Measurements from ENCODE around the gene HPS5. TPM values are rescaled to one million over a fixed set of nuclear protein-coding genes. Genes with fewer than 3 reads are reported as not detected.
"Not testable (repeated sequence)": the region's sequence is repeated elsewhere in the genome, so short reads cannot be mapped to it uniquely, and the experiment has no call there.

Gene HPS5
- total RNA-seq, 1 experiment from 2014 or later, result 31.8 TPM

GRCh38 chr11:18271206-18271605 is 50.7 kb downstream of the HPS5 start:
- DNase-seq (ENCODE audit: unreplicated experiment), result no peak
- Mint-ChIP-seq H3K27me3 (ENCODE audit: insufficient read depth, unreplicated experiment) (no peaks in the 10 kb centered on the region), H3K4me3 (ENCODE audit: unreplicated experiment) (no peak overlapping the region), H3K9me3 (ENCODE audit: unreplicated experiment) (no peaks in the 10 kb centered on the region), H3K4me1 (ENCODE audit: insufficient read depth, unreplicated experiment) (peaks cover 9% of the 10 kb centered on the region), H3K27ac (ENCODE audit: low read depth, unreplicated experiment) (peak overlapping the region; percentile 17), H3K36me3 (ENCODE audit: insufficient read depth, unreplicated experiment) (peaks cover 18% of the 10 kb centered on the region)
- BruUV-seq (replicated peaks), result no TSS peak
- POLR2A ChIA-PET, result no interaction called here
- CTCF ChIA-PET, result no interaction called here
- TF ChIP-seq CTCF (IDR thresholded peaks at IDR 0.05; ENCODE audit: unreplicated experiment), result no peak
- intact Hi-C loops (cut with micrococcal nuclease), result no loop called here

- Mint-ChIP-seq H3K36me3 (ENCODE audit: insufficient read depth, unreplicated experiment) (peaks cover 16% of the 10 kb centered on the region), H3K27me3 (ENCODE audit: insufficient read depth, unreplicated experiment) (no peaks in the 10 kb centered on the region), H3K9me3 (ENCODE audit: unreplicated experiment) (no peaks in the 10 kb centered on the region), H3K4me3 (ENCODE audit: unreplicated experiment) (no peak overlapping the region), H3K4me1 (ENCODE audit: insufficient read depth, unreplicated experiment) (peaks cover 17% of the 10 kb centered on the region), H3K27ac (ENCODE audit: low read depth, unreplicated experiment) (no peak overlapping the region)
- no TSS peak for BruUV-seq (replicated peaks)
- intact Hi-C loops (cut with micrococcal nuclease), result no loop called here
- TF ChIP-seq CTCF (IDR thresholded peaks at IDR 0.05; ENCODE audit: unreplicated experiment), result no peak
- peak; percentile 17 for DNase-seq (ENCODE audit: unreplicated experiment)
- ChIA-PET CTCF (interaction anchor here (0.6 to 1.8 kb wide), 6 partner anchors 11 to 641 kb away, joined by 3 to 7 read pairs (median 4); no protein-coding TSS in a partner anchor), POLR2A (interaction anchor here (0.6 kb wide), 1 partner anchor 77 kb away, joined by 3 read pairs; no protein-coding TSS in a partner anchor)
These were observed 51.8 kb downstream of the HPS5 start for GRCh38 chr11:18270102-18270501.

- H3K4me3 Mint-ChIP-seq (ENCODE audit: unreplicated experiment); H3K27ac Mint-ChIP-seq (ENCODE audit: low read depth, unreplicated experiment); intact Hi-C loops (cut with micrococcal nuclease); BruUV-seq (replicated peaks); H3K9me3 Mint-ChIP-seq (ENCODE audit: unreplicated experiment); H3K27me3 Mint-ChIP-seq (ENCODE audit: insufficient read depth, unreplicated experiment); DNase-seq (ENCODE audit: unreplicated experiment): not testable (repeated sequence)
- peaks cover 25% of the 10 kb centered on the region for H3K4me1 Mint-ChIP-seq (ENCODE audit: insufficient read depth, unreplicated experiment)
- ChIA-PET POLR2A (interaction anchor here (0.9 kb wide), 1 partner anchor 31 kb away, joined by 3 read pairs; no protein-coding TSS in a partner anchor), CTCF (interaction anchor here (1.0 to 1.8 kb wide), 2 partner anchors 25 to 154 kb away, joined by 4 to 7 read pairs; no protein-coding TSS in a partner anchor)
- peaks cover 10% of the 10 kb centered on the region for H3K36me3 Mint-ChIP-seq (ENCODE audit: insufficient read depth, unreplicated experiment)
These were observed 52.7 kb downstream of the HPS5 start for GRCh38 chr11:18269252-18269651.

GRCh38 chr11:18267335-18268133 is 54.4 kb downstream of the HPS5 start:
- CTCF ChIA-PET, result interaction anchor here (1.5 kb wide), 1 partner anchor 53 kb away, joined by 3 read pairs; no protein-coding TSS in a partner anchor
- H3K9me3 Mint-ChIP-seq (ENCODE audit: unreplicated experiment); BruUV-seq (replicated peaks); H3K27me3 Mint-ChIP-seq (ENCODE audit: insufficient read depth, unreplicated experiment); intact Hi-C loops (cut with micrococcal nuclease): not testable (repeated sequence)
- Mint-ChIP-seq H3K4me1 (ENCODE audit: insufficient read depth, unreplicated experiment) (peaks cover 30% of the 10 kb centered on the region), H3K36me3 (ENCODE audit: insufficient read depth, unreplicated experiment) (peaks cover 10% of the 10 kb centered on the region), H3K4me3 (ENCODE audit: unreplicated experiment) (peak overlapping the region; percentile 66), H3K27ac (ENCODE audit: low read depth, unreplicated experiment) (peak overlapping the region; percentile 68)
- POLR2A ChIA-PET, result interaction anchor here (0.7 to 1.1 kb wide), 4 partner anchors 21 to 126 kb away, joined by 3 to 4 read pairs (median 4); partner anchors contain the start of gene LDHA
- DNase-seq (ENCODE audit: unreplicated experiment), result peak; percentile 66

- peak within 1 kb of the TSS; percentile 37 for H3K27ac Mint-ChIP-seq (ENCODE audit: low read depth, unreplicated experiment)
- H3K9me3 Mint-ChIP-seq (ENCODE audit: unreplicated experiment), result no peaks in the 10 kb centered on the region
- intact Hi-C loops (cut with micrococcal nuclease), result no loop called here
- ChIA-PET POLR2A (interaction anchor here (0.8 to 1.7 kb wide), 11 partner anchors 13 to 150 kb away, joined by 3 to 13 read pairs (median 5); partner anchors contain the start of genes GTF2H1, HPS5, LDHA and SAA2), CTCF (interaction anchor here (0.6 to 0.8 kb wide), 5 partner anchors 24 to 151 kb away, joined by 3 read pairs; no protein-coding TSS in a partner anchor)
- H3K27me3 Mint-ChIP-seq (ENCODE audit: insufficient read depth, unreplicated experiment), result no peaks in the 10 kb centered on the region
- DNase-seq (ENCODE audit: unreplicated experiment), result peak; percentile 92
- no peak for TF ChIP-seq CTCF (IDR thresholded peaks at IDR 0.05; ENCODE audit: unreplicated experiment)
- peaks cover 30% of the 10 kb centered on the region for H3K4me1 Mint-ChIP-seq (ENCODE audit: insufficient read depth, unreplicated experiment)
- H3K4me3 Mint-ChIP-seq (ENCODE audit: unreplicated experiment), result peak within 1 kb of the TSS; percentile 70
- BruUV-seq (replicated peaks), result no TSS peak
- H3K36me3 Mint-ChIP-seq (ENCODE audit: insufficient read depth, unreplicated experiment), result peaks cover 10% of the 10 kb centered on the region
These were observed 56.0 kb downstream of the HPS5 start, which contains the start of gene SAA1 for GRCh38 chr11:18265949-18266348. Gene SAA1 (plus strand): TSS chr11:18266264. CDS start chr11:18266888, 624 bp downstream.

Data from MCF 10A (cell line).